ENCODE measurements around the gene CRADD.
"Not testable (repeated sequence)": the region's sequence is repeated elsewhere in the genome, so short reads cannot be mapped to it uniquely, and the experiment has no call there.

Gene CRADD

GRCh38 chr12:93708952-93709351 is 31.8 kb downstream of the CRADD start:
- no peak for DNase-seq

DNA sequence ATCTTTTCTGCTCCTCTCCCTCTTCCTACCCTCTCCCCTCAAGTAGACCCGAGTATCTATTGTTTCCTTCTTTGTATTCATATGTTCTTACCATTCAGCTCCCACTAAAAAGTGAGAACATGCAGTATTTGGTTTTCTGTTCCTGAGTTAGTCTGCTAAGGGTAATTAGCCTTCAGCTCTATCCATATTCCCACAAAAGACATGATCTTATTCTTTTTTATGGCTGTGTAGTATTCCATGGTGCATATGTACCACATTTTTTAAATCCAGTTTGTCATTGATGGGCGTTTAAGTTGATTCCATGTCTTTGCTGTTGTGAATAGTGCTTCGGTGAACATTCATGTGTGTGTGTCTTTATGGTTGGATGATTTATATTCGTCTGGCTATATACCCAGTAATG is 32.2 kb downstream of the CRADD start:
- DNase-seq, result no peak

GRCh38 chr12:93710574-93710926 is 33.4 kb downstream of the CRADD start:
- no peak for DNase-seq

- not testable (repeated sequence) for DNase-seq
Observed at GRCh38 chr12:93711502-93711901, 34.3 kb downstream of the CRADD start.

- DNase-seq, result no peak
Observed at GRCh38 chr12:93712200-93712599, 35.0 kb downstream of the CRADD start.

DNA sequence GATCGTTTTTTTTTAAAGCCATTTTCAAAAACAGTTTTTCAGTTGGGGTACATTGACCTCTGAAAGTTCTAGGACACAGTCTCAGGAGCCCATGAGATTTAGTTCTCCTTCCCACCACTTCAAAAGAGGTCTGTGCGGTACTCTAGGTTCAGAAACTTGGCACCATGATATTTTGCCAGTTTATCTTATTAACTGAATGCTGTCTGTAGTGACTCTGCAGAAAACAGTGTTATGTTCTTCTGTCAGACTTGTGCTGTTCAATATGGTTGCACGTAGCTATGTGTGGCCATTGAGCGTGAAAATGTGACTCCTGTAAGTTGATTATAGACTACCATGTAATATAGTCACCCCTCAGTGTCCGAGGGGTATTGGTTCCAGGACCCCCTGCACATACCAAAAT is 35.9 kb downstream of the CRADD start:
- no peak for DNase-seq

- DNase-seq, result no peak
Observed at GRCh38 chr12:93713800-93714199, 36.6 kb downstream of the CRADD start.

- no peak for DNase-seq
Observed at GRCh38 chr12:93714382-93714781, 37.2 kb downstream of the CRADD start.

GRCh38 chr12:93719710-93720109 is 42.5 kb downstream of the CRADD start:
- DNase-seq, result no peak

- no peak for DNase-seq
Observed at GRCh38 chr12:93720559-93720958, 43.4 kb downstream of the CRADD start.

DNA sequence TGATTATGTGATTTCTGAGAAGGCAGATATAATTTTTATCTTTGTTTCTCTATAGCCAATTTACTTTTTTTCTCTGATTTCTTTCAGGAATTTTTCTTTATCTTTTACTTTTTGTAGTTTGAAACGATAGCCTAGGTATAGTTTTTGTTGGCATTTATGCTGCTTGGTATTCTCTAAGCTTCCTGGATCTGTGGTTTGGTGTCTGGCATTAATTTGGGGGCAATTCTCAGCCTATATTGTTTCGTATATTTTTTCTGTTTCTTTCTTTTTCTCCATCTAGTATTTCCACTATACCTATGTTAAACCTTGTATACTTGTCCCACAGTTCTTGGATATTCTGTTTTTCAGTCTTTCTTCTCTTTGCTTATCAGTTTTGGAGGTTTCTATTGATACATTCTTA is 45.0 kb downstream of the CRADD start:
- DNase-seq, result no peak

DNA sequence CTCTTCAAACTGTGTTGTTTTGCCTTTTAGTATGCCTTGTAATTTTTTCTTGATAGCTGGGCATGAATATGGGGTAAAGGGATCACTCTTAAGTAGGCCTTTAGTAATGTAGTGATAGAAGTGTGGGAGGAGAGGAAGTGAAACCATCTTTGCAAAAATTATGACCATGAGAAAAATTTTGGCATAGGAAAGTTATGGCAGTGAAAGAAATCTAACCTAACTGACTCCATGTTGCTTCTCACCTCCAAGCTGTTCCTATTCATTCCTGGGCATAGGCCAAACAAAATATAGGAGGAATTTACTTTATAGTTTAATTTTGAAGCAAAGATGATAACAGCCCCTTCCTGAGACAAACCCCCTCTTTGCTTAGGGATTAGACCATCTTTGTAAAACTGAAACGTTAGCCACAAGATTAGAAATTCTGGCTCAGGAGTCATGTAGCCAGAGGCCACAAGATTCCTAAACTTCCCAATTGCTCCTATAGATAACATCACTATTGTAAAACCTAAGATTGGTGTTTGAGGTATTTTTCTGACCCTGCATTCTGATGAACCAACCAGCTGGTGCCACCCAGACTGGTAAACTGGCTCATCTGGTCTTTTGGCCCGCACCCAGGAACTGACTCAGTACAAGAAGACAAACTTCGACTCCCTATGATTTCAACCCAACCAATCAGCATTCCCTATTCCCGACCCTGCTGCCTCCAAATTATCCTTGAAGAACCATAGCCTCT is 45.8 kb downstream of the CRADD start:
- no peak for DNase-seq

DNA sequence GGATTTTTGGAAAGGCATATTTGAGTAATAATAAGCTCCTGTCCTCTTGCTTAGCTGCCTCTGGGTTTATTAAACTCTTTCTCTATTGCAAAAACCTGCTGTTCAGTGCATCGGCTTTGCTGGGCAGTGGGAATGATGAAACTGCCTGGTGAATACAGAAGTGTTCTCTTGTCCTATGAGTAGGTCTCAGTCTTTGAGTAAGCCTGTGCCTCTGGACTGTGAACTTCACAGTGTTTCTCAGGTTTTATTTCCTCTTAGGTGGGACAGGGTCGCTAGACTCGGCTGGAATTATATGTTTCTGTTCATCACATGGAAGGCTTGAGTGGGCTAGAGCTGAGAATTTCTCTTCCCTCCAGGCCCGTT is 46.4 kb downstream of the CRADD start:
- DNase-seq, result no peak

DNA sequence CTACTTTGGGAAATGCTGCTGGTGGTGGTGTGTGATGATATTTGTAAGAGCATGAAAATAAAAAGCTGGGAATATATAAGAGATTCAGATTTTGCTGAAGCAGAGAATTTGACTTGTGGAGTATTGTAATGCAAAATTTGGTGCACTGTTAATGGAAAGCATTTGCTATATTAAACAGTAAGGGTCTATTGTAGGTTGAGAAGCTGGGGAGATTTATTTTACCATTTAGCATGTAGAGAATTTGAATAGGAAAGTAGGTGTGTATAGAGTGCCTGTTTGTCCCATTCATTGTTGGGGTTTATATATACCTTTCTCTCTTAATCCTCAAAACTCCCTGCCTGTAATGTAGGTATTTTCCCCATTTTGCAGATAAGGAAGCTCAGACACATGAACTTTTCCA is 48.4 kb downstream of the CRADD start:
- no peak for DNase-seq

GRCh38 chr12:93727195-93727811 is 50.1 kb downstream of the CRADD start:
- no peak for DNase-seq

- DNase-seq, result no peak
Observed at GRCh38 chr12:93727911-93728310, 50.7 kb downstream of the CRADD start.

DNA sequence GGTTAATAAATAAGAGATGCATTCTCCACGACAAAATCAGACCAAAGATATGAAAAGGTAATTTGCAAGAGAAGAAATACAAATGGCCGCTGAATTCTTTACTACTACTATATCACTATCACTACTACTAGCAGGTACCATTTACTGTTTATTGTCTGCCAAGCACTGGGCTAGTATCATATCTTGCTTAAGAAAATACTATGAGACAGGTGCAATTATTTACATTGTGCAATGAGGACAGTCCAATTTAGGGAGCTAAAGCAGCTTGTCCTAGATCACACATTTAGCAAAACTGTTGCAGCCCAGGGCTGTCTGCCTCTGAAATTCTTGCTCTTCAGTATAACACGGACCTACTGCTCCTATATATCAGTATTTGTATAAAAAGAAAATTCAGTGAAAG is 52.8 kb downstream of the CRADD start:
- no peak for DNase-seq

- no peak for DNase-seq
Observed at GRCh38 chr12:93733358-93733757, 56.2 kb downstream of the CRADD start.

- no peak for DNase-seq
Observed at GRCh38 chr12:93733928-93734327, 56.8 kb downstream of the CRADD start.

GRCh38 chr12:93734784-93735183 is 57.6 kb downstream of the CRADD start:
- DNase-seq, result no peak

GRCh38 chr12:93736640-93737178 is 59.5 kb downstream of the CRADD start:
- no peak for DNase-seq

GRCh38 chr12:93737457-93738198 is 60.5 kb downstream of the CRADD start:
- no peak for DNase-seq

GRCh38 chr12:93738199-93739058 is 61.3 kb downstream of the CRADD start:
- no peak for DNase-seq
